PFSK-1 (cell line): ENCODE results near the gene CACNA1D.

ENCODE experiments used
- FOXP2 ChIP-seq: optimal IDR thresholded peaks from 2 replicates; pipeline ENCODE3; 2011; ENCODE audit warnings: borderline replicate concordance, control low read depth, inconsistent platforms; ENCODE audit not compliant: insufficient read depth; ENCODE audit errors: extremely low read length, extremely low read depth
- POLR2AphosphoS5 ChIP-seq: IDR thresholded peaks from 2 replicates; pipeline ENCODE4 v1.6.1; 2012; ENCODE audit warnings: low read depth, mild to moderate bottlenecking, control low read depth, low read length, moderate library complexity
- REST ChIP-seq, 2 experiments: IDR thresholded peaks; 2 replicates each; pipeline versions ENCODE4 v1.6.1 to v1.8.0; 2011 to 2012; ENCODE audit warnings: low read depth in 2 of 2, low read length in 2 of 2, control low read depth in 1 of 2, inconsistent platforms in 1 of 2, mild to moderate bottlenecking in 1 of 2, moderate library complexity in 1 of 2; ENCODE audit not compliant: insufficient read depth in 1 of 2
- SIN3A ChIP-seq: IDR thresholded peaks from 2 replicates; pipeline ENCODE4 v1.6.1; 2012; ENCODE audit warnings: mild to moderate bottlenecking, low read length, moderate library complexity, borderline replicate concordance; ENCODE audit not compliant: insufficient read depth
- TAF1 ChIP-seq: IDR thresholded peaks from 2 replicates; pipeline ENCODE4 v1.6.1; 2012; ENCODE audit warnings: low read length, control low read depth, borderline replicate concordance; ENCODE audit not compliant: insufficient read depth

- TF ChIP-seq POLR2AphosphoS5: no peak
- no peak for TF ChIP-seq TAF1
- TF ChIP-seq SIN3A: no peak
- no peak for TF ChIP-seq REST (IDR thresholded peaks at IDR 0.05; ENCODE audit: insufficient read depth in 1 of 2, low read depth in 2 of 2, low read length in 2 of 2)
- TF ChIP-seq FOXP2: no peak
These were observed 259.9 kb downstream of the CACNA1D start for GRCh38 chr3:53754325-53754724.
